Astrocyte of the cerebellum (primary cell): Measurements from ENCODE around the gene RNASE13.
A peak's percentile ranks its signal among the peaks of the same experiment; 100 is the strongest.

ENCODE experiments used
- DNase-seq: peaks from one replicate; pipeline ENCODE4 v3.0.0-alpha.2; 2011; ENCODE audit warnings: low read depth
- H3K4me3 ChIP-seq: 2 replicates; pipeline ENCODE4 v1.5.1; 2011; ENCODE audit warnings: mild to moderate bottlenecking, low read depth, low read length, moderate library complexity
- in situ Hi-C: cut with HindIII; loops from 2 replicates; pipeline ENCODE4 v1.10.0; 2017; ENCODE audit warnings: low sequenced_read_pairs
- TF ChIP-seq, protein P1 (sequence below): IDR thresholded peaks from 2 replicates; pipeline ENCODE4 v1.5.1; 2012; ENCODE audit warnings: low read length, low read depth, moderate library complexity, mild to moderate bottlenecking; ENCODE audit errors: missing control alignments

RNASE13 gene

DNA sequence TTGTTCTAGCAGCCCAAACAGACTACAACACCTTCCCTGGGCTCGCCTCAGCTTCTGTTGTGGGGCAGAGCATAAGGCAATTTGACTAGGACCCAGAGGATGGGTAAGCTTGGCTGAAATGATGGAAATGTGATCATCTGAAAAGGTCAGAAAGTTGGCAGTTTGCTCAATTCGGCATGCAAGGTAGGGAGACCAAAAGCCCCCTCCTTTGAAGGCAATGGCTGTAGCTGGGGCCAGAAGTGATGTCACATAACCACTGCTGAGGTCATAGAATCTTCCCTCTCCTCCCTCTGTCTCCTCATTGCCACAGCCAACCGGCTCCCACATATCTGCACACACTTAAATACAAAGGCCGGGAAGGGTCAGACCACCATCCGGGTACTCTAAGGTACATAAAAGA is 4.7 kb downstream of the RNASE13 start, which contains the start of gene TPPP2:
Gene TPPP2 (plus strand): TSS at position 301 of the 400 bp plus-strand sequence. CDS start 365 bp downstream, outside the sequence.
- no peak for DNase-seq
- no peak within 1 kb of the TSS for H3K4me3 ChIP-seq
- in situ Hi-C loops: no loop called here
- TF ChIP-seq, protein P1, sequence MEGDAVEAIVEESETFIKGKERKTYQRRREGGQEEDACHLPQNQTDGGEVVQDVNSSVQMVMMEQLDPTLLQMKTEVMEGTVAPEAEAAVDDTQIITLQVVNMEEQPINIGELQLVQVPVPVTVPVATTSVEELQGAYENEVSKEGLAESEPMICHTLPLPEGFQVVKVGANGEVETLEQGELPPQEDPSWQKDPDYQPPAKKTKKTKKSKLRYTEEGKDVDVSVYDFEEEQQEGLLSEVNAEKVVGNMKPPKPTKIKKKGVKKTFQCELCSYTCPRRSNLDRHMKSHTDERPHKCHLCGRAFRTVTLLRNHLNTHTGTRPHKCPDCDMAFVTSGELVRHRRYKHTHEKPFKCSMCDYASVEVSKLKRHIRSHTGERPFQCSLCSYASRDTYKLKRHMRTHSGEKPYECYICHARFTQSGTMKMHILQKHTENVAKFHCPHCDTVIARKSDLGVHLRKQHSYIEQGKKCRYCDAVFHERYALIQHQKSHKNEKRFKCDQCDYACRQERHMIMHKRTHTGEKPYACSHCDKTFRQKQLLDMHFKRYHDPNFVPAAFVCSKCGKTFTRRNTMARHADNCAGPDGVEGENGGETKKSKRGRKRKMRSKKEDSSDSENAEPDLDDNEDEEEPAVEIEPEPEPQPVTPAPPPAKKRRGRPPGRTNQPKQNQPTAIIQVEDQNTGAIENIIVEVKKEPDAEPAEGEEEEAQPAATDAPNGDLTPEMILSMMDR: no peak

DNA sequence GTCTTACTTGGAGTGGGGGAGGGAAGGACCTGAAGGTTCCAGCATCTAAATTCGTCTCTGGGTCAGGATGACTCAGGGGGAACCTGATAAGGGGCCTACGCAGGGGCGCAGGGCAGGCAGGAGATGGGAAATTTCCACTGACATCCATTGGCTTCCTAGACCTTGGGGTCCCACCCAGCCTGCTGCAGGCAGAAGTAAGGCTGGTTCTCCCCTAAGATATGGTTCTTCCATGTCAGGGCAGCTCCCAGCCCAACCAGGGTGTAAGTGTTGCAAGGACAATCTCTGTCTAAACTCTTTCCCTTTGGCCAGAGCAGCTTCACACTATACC is 7.7 kb downstream of the RNASE13 start:
- no peak overlapping the region for H3K4me3 ChIP-seq
- in situ Hi-C loops: no loop called here
- no peak for DNase-seq
- TF ChIP-seq, protein P1: no peak

DNA sequence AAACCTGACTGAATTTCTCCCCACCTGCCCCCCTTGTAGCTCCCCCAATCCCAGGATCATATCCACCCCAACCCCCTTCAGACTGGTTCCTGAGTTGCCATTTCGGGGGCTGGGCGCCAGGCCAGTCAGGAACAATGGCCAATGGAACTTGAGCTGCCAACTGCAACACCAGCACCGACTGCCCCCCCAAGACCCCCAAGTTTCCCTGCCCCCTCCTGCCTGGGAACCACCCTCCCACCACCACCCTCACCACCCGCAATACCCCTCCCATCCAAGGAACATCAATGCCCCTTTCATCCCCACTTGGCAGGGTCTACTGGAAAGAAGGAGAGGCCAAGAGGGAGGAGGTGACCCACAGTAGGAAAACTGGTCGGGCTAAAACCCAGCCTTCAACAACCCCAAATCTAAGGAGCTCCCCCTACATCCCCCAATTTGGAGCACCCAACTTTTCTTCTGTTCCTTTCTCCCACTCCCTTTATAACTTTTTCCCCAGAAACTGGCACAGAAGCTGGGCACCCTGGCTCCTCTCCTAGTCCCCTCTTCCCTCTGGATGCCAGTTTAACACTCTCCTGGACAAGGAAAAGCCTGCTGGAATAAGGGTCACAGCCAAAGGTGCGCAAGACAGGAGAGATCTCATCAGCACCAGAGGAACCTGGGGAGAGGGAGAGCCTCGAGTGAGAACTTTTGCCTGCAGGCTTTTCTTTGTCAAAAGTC is 8.2 kb downstream of the RNASE13 start:
- TF ChIP-seq, protein P1: no peak
- no peak for DNase-seq
- H3K4me3 ChIP-seq: no peak overlapping the region
- in situ Hi-C loops: no loop called here

DNA sequence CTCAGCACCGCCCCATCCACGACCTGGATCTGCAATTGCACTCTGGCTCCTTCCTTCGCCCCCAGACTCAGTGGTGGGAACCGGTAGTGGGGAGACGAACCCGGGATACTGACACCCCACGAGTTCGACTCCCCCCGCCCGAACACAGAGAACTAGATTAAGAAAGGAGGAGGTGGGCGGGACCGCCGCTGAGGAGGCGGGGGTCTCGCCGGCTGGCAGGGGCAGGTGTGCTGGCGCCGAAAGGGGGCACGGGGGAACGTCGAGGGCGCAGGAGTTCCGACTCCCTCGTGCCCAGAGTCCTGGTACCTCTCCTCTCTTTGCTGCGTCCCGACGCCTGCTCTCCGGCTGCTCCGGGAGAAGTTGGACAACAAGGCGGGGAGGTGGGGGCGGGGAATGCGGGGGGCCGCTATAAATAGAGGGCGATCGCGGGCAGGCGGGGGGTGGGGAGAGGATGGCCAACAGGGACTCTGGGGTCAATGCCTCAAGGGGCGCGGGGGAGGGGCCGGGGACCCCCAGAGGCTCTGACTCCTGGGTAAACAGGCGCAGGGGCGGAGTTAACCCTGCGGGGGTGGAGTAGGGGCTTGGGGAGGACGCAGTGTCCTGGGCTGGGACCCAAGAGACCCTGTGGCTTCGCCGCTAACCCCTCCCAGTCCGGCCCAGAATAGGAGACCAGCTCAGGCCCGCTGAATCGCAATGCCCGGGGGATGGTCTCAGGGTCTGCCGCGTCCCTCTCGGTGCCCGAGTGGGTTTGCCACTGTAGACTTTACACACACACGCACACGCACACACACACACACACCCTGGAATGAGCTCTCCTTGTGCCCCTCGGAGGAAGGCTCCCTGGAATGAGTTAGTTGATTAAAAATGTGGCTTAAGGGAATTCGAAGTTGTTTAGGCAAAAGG is 9.0 kb downstream of the RNASE13 start:
- TF ChIP-seq, protein P1: no peak
- DNase-seq: no peak
- in situ Hi-C loops: no loop called here
- peak overlapping the region; percentile 42 for H3K4me3 ChIP-seq

DNA sequence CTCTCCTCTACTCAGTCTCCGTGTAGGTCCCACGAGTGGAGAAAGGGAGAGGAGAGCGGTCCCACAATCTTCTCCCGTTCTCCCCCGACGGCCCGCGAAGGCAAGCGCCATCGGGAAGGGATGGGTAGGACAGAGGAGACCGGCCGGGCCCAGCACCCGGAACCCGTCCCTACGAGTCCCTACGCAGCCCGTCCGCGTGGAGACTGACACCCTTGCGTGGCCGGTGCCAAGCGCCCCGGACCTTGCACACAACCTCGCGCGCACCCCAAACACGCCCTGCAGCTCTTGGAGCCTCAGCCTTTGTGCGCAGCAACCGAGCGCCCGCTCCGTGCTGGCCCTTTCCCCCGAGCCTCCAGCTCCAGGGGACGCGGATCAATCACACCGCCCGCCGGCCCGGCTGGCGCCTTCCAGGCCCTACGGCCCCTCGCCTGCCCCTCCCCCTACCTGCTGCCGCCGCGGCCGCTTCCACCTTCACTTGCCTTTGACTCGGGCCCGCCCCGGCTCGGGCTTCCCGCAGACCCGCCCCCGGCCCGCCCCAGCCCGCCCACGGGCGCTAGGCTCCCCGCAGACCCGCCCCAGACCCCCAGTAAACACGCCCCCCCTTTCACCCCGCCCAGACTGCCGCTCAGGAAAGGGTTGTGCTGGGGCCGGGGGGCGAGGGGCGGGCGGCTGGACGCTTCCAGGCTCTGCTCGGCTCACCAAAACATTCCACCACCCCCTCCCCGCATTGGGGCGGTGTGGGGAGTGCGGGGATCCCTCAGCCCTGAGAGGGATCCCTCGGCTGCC is 9.8 kb downstream of the RNASE13 start, which contains the start of gene NDRG2:
Gene NDRG2 (minus strand): TSS at position 477 of the 786 bp plus-strand sequence. CDS start 1,746 bp downstream, outside the sequence.
- H3K4me3 ChIP-seq: peak within 1 kb of the TSS; percentile 42
- no peak for DNase-seq
- TF ChIP-seq, protein P1: no peak
- in situ Hi-C loops: no loop called here
